D341Med (cell line): ENCODE data around the gene LENEP.

Source experiments
- DNase-seq: peaks from one replicate; pipeline ENCODE4 v3.0.0; 2012; ENCODE audit warnings: low spot score

Gene LENEP

DNA sequence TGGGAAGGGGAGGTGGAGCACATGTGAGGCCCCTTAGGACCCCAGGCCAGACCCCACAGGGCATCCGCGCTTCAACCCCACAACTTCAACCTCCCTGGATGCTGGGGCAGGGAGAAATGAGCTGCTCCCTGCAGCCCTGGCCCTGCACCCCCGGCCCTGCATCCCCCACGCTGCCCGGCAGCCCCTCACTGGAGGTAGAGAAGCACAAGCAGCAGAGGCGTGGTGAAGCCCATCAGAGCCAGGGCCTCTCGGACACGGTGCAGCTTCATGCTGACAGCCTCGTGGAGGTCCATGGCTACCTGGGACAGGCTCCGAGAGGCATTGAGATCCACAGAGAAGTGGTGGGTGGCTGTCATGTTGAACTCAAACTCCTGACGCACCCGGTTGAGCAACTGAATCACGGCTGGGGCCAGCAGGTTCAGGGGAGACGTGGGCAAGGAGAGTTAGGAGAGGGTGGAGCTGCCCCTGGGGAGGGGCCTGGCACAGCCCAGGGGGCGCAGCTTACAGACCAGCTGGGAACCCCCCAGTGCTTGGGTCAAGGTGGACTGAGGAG is 36.9 kb downstream of the LENEP start:
- DNase-seq = no peak

- DNase-seq = no peak
These were observed 37.5 kb downstream of the LENEP start for GRCh38 chr1:155030899-155031298.

DNA sequence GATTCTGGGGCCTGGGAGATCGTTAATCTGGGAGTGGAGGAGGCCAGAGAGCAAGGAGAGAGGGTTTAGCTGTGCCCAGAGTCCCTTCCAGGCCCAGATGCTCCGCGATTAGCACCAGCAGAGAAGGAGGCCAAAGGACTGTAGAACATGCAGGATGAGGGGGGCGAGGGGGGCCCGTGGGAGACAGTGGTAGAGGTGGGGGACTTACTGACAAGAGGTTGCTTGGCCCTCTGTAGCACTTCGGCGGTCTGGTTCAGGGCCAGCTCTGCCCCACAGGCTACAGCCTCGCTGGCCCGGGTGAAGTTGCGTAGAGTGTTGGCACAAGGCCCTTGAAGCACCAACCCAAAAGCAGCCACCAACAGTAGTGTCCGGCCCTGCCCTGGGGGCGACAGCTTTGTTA is 39.5 kb downstream of the LENEP start:
- no peak for DNase-seq

DNA sequence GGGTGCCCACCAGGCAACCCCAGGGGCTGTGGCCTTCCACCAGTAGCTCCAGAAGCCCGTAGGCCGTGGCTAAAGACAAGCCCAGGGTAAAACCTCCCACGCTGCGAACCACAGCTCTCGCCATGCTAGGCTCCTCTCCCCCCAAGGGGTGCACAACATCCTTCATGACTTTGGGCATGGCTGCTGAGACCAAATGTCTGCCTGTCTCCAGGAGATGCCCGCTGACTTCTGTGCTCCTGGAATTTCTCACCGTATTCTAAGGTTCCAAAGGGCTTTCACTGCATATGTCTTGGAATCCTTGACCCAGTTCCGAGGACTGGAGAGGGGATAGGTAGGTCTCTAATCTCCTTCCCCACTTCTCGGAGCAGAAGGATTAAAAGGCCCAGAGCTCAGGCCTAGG is 40.1 kb downstream of the LENEP start, which contains the start of the genes DCST1 and DCST2:
Gene DCST1 (plus strand): TSS at position 301 of the 400 bp plus-strand sequence. CDS start 213 bp downstream, outside the sequence.
Gene DCST2 (minus strand): TSS at position 258 of the 400 bp plus-strand sequence. CDS start 80 bp downstream, at position 178.
- DNase-seq = no peak

DNA sequence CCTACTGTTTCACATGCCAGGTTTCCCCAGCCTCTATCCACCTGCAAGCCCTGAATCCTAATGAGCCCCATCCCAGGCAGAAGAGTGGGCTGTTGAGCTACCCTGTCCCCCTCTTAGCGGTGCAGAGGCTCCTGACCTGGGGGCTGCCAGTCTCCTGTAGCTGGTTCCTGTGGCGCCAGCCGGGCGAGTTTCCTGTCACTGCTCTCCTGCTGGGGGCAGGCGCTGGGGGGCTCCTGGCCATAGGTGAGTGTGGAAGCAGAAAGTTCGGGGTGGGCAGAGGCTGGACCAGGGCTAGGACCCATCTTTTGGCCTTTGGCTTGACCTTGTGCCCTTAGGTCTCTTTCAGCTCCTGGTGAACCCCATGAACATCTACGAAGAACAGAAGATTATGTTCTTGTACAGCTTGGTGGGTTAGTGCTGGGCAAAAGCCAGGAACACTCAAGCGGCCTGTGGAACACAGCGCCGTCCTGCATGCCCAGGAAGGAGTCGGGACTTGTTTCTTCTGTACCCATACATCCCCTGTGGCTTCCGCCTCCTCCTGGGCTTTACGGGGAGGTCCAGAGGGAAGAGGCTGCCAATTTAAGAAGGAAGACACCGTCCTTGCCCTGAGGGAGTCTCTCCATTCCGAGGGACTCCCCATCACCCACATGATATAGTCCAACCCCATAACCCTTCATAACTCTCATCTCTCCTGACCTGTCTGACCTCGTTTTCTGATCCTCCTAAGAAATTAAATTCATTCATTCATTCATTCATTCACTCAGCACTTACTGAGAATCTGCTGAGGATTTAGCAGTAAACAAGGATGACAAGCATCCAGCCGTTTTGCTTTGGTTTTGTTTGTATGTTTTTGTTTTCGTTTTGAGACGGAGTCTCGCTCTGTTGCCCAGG is 41.2 kb downstream of the LENEP start:
- no peak for DNase-seq

DNA sequence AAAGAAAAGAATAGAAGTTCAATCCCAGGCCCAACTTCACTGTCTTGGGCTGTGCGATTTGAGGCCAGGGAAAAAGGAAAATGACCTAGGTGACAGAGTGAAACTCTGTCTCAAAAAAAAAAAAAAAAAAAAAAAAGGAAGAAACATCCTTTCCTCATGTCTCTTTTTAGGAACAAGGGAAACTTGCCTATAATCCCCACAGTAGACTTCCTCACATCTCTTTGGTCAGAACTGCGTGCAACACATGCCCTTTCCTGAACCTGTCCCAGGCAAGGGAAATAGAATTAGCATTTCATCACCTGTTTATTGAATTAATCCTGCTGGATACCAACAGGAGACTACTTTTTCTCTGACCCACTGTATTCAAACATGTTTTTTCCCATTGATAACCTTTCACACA is 42.5 kb downstream of the LENEP start:
- DNase-seq = no peak

DNA sequence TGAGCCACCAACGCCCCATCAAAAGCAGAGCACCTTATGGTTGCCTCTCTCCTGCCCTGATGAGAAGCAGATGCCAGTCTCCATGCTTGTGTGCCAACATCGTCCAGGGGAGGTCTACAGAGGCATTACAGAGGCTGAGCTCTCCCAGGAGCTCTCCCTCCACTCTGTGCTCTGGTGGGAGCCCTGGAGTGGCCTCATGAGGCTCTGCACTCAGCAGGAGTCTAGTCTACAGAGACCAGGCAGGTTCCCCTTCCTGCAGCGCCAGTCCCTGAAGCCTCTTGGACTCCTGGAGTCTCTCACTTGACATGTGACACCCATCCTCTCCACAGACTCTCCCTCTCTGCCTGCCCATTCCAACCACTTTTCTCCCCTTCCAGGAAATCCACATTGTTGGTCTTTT is 43.7 kb downstream of the LENEP start:
- DNase-seq = no peak

DNA sequence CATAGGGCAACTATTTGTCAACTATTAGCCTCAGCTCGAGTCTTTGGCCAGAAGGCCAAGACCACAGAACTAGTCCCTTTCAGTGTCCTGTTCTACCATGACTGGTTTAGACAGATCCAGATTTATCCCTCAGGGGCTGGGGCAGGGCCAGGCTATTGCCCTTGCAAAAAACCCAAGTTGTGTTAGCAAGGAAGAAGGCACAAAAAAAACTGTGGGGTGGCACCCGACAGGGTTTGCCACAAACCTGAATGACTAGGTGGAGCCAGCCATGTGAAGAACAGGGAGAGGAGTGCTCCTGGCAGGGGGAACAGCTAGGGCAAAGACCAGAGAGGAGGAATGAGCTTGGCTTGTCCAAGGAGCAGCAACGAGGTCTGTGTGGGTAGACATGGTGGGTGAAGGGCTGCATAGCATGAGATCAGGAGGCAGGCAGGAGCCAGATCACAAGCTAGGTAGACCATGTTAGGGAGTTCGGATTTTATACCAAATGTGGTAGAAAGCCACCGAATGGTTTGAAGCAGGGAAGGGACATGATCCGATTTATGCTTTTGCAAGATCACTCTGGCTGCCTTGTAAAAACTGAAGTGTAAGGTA is 44.6 kb downstream of the LENEP start:
- no peak for DNase-seq

DNA sequence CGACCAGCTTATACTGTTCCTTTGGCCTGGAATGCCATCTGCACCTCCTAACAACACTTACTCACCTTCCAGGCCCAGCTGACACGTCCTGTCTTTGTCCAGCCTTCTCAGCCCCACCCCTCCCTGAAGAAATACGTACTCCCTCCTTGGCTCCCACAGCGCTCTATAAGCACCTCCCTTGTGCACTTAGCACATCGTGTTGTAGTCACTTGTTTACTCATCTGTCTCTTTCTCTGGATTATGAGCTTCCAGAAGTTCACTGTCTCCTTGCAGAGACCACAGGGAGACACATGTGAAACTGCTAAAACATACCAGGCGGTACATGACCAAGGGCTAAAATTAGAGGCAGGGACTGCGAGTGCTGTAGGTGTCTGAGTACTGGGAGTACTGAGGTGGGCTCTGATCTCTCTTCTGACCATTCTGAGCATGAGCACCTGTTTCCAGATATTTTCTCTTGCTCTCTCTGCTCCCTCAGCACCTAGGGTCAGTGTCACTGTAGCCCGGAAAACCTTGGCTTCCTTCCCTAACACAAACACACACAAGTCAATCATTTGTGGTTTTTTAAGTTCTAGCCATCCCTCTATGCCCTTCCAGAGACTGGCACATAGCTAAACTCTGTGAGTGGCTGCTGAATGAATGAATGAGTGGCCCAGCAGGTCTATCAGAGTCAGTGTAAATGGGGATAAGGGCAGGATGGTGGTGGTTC is 45.4 kb downstream of the LENEP start:
- no peak for DNase-seq

DNA sequence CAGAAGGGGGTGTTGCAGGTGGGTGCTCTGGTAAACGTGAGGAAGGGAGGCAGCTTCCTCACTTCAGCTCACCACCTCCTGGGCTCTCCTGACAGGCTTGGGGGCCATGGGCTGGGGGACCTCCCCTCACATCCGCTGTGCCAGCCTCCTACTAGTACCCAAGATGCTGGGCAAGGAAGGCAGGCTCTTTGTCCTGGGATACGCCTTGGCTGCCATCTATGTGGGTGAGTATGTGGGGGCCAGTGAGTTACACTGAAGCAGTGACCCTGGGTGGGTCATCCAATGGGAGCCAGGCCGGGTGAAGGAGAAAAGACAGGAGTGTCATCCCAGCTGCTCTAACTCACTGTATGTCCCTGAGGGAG is 45.9 kb downstream of the LENEP start:
- DNase-seq = no peak

- DNase-seq = no peak
These were observed 47.1 kb downstream of the LENEP start for GRCh38 chr1:155040358-155041093.

GRCh38 chr1:155042789-155043188 is 49.4 kb downstream of the LENEP start:
- DNase-seq = no peak

- no peak for DNase-seq
These were observed 49.9 kb downstream of the LENEP start for GRCh38 chr1:155043301-155043702.

GRCh38 chr1:155043793-155044192 is 50.4 kb downstream of the LENEP start:
- DNase-seq = no peak
